Endodermal cell (in vitro differentiated cells): ENCODE measurements around the gene BARX1. TPM values are rescaled to one million over a fixed set of nuclear protein-coding genes. Genes with fewer than 3 reads are reported as not detected.

ENCODE experiments used
- DNase-seq: peaks from one replicate; pipeline ENCODE4 v3.0.0-alpha.2; 2017
- H3K27ac ChIP-seq: 2 replicates; pipeline ENCODE4 v1.5.1; 2013; ENCODE audit warnings: mild to moderate bottlenecking, low read depth, low read length, moderate library complexity
- H3K27me3 ChIP-seq: 2 replicates; pipeline ENCODE4 v1.6.1; 2013; ENCODE audit warnings: mild to moderate bottlenecking, low read length, moderate library complexity; ENCODE audit not compliant: insufficient read depth, control insufficient read depth, poor library complexity, severe bottlenecking
- H3K36me3 ChIP-seq: 2 replicates; pipeline ENCODE4 v1.7.0; 2013; ENCODE audit warnings: mild to moderate bottlenecking, low read length, moderate library complexity; ENCODE audit not compliant: control insufficient read depth, insufficient read depth
- H3K4me1 ChIP-seq: one replicate; pipeline ENCODE4 v1.7.0; 2013; ENCODE audit warnings: low read length; ENCODE audit not compliant: control insufficient read depth, insufficient read depth
- H3K4me3 ChIP-seq: 2 replicates; pipeline ENCODE4 v1.5.1; 2013; ENCODE audit warnings: mild to moderate bottlenecking, low read length, moderate library complexity
- H3K9ac ChIP-seq: 2 replicates; pipeline ENCODE4 v1.6.1; 2013; ENCODE audit warnings: mild to moderate bottlenecking, low read length, moderate library complexity; ENCODE audit not compliant: poor library complexity, severe bottlenecking; ENCODE audit errors: extremely low read depth
- H3K9me3 ChIP-seq: 2 replicates; pipeline ENCODE4 v1.6.1; 2013; ENCODE audit warnings: mild to moderate bottlenecking, low read length, moderate library complexity; ENCODE audit not compliant: control insufficient read depth
- H3K27ac Mint-ChIP-seq: 2 replicates; pipeline ENCODE4 v1.8.0; 2020; ENCODE audit warnings: mixed read lengths
- H3K27me3 Mint-ChIP-seq: 2 replicates; pipeline ENCODE4 v1.8.0; 2021; ENCODE audit warnings: mild to moderate bottlenecking, mixed read lengths; ENCODE audit not compliant: insufficient read depth
- H3K36me3 Mint-ChIP-seq: 2 replicates; pipeline ENCODE4 v1.8.0; 2020; ENCODE audit warnings: low read depth, mixed read lengths
- H3K4me1 Mint-ChIP-seq: 2 replicates; pipeline ENCODE4 v1.8.0; 2020; ENCODE audit warnings: mixed read lengths
- H3K4me3 Mint-ChIP-seq: 2 replicates; pipeline ENCODE4 v1.8.0; 2020; ENCODE audit warnings: mild to moderate bottlenecking, moderate library complexity, mixed read lengths
- H3K9me3 Mint-ChIP-seq: 2 replicates; pipeline ENCODE4 v1.8.0; 2020; ENCODE audit warnings: mild to moderate bottlenecking, mixed read lengths
- WGBS, 2 experiments: methylation state at CpG; one replicate each; pipeline versions ENCODE4 v1.1.5 to v1.1.7; 2013; ENCODE audit warnings: missing lambda C conversion rate in 2 of 2, mixed read lengths in 1 of 2; ENCODE audit not compliant: insufficient coverage in 1 of 2, insufficient read length in 1 of 2; 5-methylcytosine and 5-hydroxymethylcytosine counted together
- total RNA-seq, 2 donors: library from RNA; stranded (reverse); fragmentation: NEBNext Ultra II Directional in 1 of 2; extraction: Animal tissue kit (Norgen Biotek cat#: 25700) in 1 of 2; gene quantifications; 2 replicates in 1 of 2; 3 replicates in 1 of 2; pipeline ENCODE4 v1.2.1, GENCODE V29; 2021
- TF ChIP-seq, protein P1 (sequence below): fragments of 200-600 bp; sonication (generic); conservative IDR thresholded peaks from 2 replicates; pipeline ENCODE4 v1.5.0; 2021; ENCODE audit warnings: antibody characterized with exemption, mild to moderate bottlenecking

BARX1 gene
- total RNA-seq, 2 donors from 2014 or later, result 0.35 TPM; not detected in 1

DNA sequence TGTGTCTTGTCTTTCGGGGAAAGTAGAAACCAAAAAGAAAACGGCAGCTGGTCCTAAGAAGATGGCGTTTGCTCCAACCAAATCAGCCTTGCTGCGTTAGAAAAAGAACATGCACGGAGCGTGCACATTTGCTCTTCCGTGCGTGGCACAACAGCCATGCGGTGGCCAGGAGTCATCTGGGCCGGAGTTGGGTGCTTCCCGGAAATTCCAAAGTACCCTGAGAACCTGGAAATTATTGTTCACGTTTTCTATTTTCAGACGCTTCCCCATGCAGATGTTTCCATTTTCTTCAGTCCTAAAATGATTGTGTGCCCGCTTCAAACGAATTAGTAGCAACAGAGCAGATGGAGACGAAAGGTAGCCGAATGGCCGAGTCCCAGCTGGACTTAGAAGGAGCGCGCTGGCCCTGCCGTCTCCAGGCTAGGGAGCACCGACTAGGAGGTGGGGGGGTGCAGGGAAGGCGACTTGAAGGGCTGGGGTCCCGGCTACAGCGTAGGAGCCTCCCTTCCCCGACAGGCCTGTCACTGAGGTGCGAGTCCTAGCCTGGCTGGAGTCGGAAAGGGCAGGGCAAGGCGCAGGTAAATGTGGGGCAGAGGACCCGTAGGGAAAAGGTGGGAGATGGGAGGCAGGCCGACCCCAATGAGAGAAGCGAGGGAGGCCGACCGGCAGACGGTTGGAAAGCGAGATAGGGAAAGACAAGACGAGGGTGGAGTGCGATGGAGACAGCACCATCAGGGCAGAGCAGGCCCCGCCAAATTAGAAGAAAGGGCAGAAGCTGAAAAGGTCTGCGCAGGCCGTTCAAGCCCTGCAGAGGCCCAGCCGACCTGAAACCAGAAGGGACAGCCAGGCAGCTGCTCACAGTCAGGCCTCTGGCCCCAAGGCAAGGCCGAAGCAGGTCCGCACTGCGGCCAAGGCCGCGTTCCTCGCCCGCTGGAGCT, 1.4 kb downstream of the BARX1 start:
- H3K4me3 ChIP-seq, result no peak overlapping the region

DNA sequence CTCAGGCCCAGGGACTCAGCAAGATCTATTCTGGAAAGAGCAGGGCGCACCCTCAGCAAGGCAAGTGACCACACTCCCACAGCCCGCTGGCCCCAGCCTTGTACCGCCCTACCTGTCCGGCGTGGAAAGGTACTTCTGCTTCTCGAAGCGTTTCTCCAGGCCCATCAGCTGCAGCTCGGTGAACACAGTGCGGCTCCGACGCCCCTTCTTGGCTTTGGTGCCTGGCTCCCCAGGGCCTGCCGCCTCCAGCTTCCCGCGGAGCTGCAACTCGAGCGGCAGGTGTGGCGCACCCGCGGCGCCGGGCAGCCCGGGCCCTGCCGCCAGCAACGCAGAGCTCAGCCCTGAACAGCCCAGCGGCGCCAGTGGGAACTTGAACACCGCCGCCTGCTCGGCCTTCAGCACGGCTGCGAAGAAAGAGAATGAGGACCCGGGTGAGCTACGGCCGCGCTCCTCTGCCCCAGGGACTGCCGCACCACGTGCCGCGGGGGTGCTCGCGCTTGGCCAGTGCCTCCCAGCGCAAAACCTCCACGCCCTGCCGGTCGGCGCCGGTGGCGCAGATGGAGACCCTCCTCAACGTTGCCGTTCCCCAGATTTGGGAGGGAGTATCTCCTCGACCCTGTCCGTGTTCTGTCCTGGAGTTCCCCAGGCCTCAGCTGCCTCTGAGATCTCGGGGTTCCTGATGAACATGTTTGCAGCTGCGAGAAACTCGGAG, 2.2 kb downstream of the BARX1 start:
- no peak overlapping the region for H3K4me3 ChIP-seq

More for the DNA sequence above, 1.4 kb downstream of the BARX1 start:
- peaks cover 97% of the 10 kb centered on the region for H3K27me3 ChIP-seq
- Mint-ChIP-seq H3K36me3 (no peaks in the 10 kb centered on the region), H3K27me3 (peaks cover 94% of the 10 kb centered on the region), H3K9me3 (peaks cover 3% of the 10 kb centered on the region), H3K4me3 (peak overlapping the region; percentile 29), H3K4me1 (peaks cover 25% of the 10 kb centered on the region), H3K27ac (no peak overlapping the region)
- H3K36me3 ChIP-seq, result no peaks in the 10 kb centered on the region
- H3K4me1 ChIP-seq, result peaks cover 8% of the 10 kb centered on the region
- TF ChIP-seq, protein P1, sequence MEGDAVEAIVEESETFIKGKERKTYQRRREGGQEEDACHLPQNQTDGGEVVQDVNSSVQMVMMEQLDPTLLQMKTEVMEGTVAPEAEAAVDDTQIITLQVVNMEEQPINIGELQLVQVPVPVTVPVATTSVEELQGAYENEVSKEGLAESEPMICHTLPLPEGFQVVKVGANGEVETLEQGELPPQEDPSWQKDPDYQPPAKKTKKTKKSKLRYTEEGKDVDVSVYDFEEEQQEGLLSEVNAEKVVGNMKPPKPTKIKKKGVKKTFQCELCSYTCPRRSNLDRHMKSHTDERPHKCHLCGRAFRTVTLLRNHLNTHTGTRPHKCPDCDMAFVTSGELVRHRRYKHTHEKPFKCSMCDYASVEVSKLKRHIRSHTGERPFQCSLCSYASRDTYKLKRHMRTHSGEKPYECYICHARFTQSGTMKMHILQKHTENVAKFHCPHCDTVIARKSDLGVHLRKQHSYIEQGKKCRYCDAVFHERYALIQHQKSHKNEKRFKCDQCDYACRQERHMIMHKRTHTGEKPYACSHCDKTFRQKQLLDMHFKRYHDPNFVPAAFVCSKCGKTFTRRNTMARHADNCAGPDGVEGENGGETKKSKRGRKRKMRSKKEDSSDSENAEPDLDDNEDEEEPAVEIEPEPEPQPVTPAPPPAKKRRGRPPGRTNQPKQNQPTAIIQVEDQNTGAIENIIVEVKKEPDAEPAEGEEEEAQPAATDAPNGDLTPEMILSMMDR, result no peak
- DNase-seq, result no peak
- H3K9ac ChIP-seq, result no peak overlapping the region
- no peak overlapping the region for H3K27ac ChIP-seq
- H3K9me3 ChIP-seq, result peaks cover 5% of the 10 kb centered on the region
- WGBS, 2 experiments, result 12 to 13% methylated on average over 39 to 49 of the region's 49 CpGs

DNA sequence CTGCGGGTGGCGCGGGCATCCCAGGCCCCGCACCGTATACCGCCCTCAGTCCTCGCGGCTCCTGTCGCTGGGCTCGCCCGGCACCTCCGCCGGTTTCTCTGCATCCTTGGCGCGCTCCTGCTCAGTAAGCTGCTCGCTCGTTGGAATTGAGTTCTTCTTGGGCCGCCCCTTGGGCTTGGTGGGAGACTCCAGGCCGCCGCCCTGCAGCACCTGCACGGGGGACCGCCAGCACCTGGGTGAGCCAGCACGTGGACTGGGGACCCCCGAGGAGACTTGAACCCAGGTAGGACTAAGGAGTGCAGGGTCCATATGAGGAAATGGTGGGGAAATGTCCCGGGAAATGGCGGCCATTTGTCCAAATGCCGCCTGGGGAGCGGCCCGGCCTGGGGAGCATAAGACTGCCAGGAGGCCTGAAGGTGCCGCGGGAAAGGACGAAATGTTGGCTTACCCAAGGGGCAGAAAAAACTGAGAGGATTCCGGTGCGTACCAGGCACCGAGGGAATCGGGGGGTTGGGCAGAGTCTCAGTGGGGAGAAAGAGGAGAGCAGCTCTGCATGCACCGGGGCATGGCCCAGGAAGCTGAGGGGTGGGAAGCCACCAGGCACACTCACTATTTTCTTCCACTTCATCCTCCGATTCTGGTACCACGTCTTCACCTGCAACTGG, 2.9 kb downstream of the BARX1 start:
- H3K36me3 Mint-ChIP-seq, result no peaks in the 10 kb centered on the region
- H3K9me3 ChIP-seq, result peaks cover 5% of the 10 kb centered on the region
- H3K27ac ChIP-seq, result no peak overlapping the region
- H3K4me1 Mint-ChIP-seq, result peaks cover 25% of the 10 kb centered on the region
- H3K27me3 Mint-ChIP-seq, result peaks cover 94% of the 10 kb centered on the region
- H3K4me3 Mint-ChIP-seq, result no peak overlapping the region
- 5% methylated on average over 25 to 39 of the region's 39 CpGs for WGBS, 2 experiments
- peaks cover 8% of the 10 kb centered on the region for H3K4me1 ChIP-seq
- no peak overlapping the region for H3K4me3 ChIP-seq
- TF ChIP-seq, protein P1, result no peak
- H3K36me3 ChIP-seq, result no peaks in the 10 kb centered on the region
- peaks cover 3% of the 10 kb centered on the region for H3K9me3 Mint-ChIP-seq
- H3K27me3 ChIP-seq, result peaks cover 97% of the 10 kb centered on the region
- DNase-seq, result peak; percentile 65
- H3K27ac Mint-ChIP-seq, result no peak overlapping the region
- H3K9ac ChIP-seq, result no peak overlapping the region

More for the DNA sequence above, 2.2 kb downstream of the BARX1 start:
- Mint-ChIP-seq H3K4me3 (no peak overlapping the region), H3K9me3 (peaks cover 3% of the 10 kb centered on the region), H3K4me1 (peaks cover 25% of the 10 kb centered on the region), H3K36me3 (no peaks in the 10 kb centered on the region), H3K27ac (no peak overlapping the region), H3K27me3 (peaks cover 94% of the 10 kb centered on the region)
- 4 to 5% methylated on average over 22 to 55 of the region's 55 CpGs for WGBS, 2 experiments
- no peaks in the 10 kb centered on the region for H3K36me3 ChIP-seq
- H3K27me3 ChIP-seq, result peaks cover 97% of the 10 kb centered on the region
- H3K9me3 ChIP-seq, result peaks cover 5% of the 10 kb centered on the region
- no peak overlapping the region for H3K9ac ChIP-seq
- H3K27ac ChIP-seq, result no peak overlapping the region
- TF ChIP-seq, protein P1, result peak; percentile 50
- DNase-seq, result peak; percentile 77
- H3K4me1 ChIP-seq, result peaks cover 8% of the 10 kb centered on the region
